Transverse colon (tissue), 4 donors: Measurements from ENCODE around the gene CNTNAP2.

Source experiments
- CTCF ChIP-seq, 5 experiments: fragments of 200-600 bp in 3 of 5; fragments of 450-650 bp in 2 of 5; sonication (generic) in 3 of 5; IDR thresholded peaks; 1 replicate in 2 of 5; 2 replicates in 3 of 5; pipeline ENCODE4 v1.5.1; 2016 to 2017; ENCODE audit warnings: antibody characterized with exemption in 5 of 5, inconsistent platforms in 3 of 5, mild to moderate bottlenecking in 2 of 5, moderate library complexity in 1 of 5
- EP300 ChIP-seq: sonication (generic); formaldehyde crosslinking; IDR thresholded peaks from one replicate; pipeline ENCODE4 v1.6.1; 2017; ENCODE audit warnings: antibody characterized with exemption, low read depth
- POLR2A ChIP-seq: fragments of 450-650 bp; IDR thresholded peaks from one replicate; pipeline ENCODE4 v1.6.1; 2016; ENCODE audit warnings: antibody characterized with exemption, mild to moderate bottlenecking, moderate library complexity
- POLR2AphosphoS5 ChIP-seq, 3 donors: sonication (generic); formaldehyde crosslinking; IDR thresholded peaks; one replicate each; pipeline ENCODE4 v1.6.1; 2016; ENCODE audit warnings: antibody characterized with exemption in 3 of 3

GRCh38 chr7:146214842-146215241 is 98.2 kb downstream of the CNTNAP2 start:
- TF ChIP-seq CTCF (IDR thresholded peaks at IDR 0.05): no peak
- TF ChIP-seq EP300: no peak
- no peak for TF ChIP-seq POLR2AphosphoS5 (IDR thresholded peaks at IDR 0.05)
- TF ChIP-seq POLR2A: no peak
